OCI-LY7 (cell line): ENCODE results near the gene CCDC92. TPM values are rescaled to one million over a fixed set of nuclear protein-coding genes. Genes with fewer than 3 reads are reported as not detected.

Experiments
- BruUV-seq: library from RNA; stranded (reverse); fragments of 400-500 nt; replicated peaks from 2 replicates; lab custom pipeline; 2021; lab: Mats Ljungman, UMichigan
- CTCF ChIA-PET: fragments of 300-600 bp; sonication (Branson Sonifier 250); formaldehyde crosslinking; loops from one replicate; lab custom pipeline; 2022; ENCODE audit warnings: antibody characterized with exemption; ENCODE audit not compliant: unreplicated experiment; lab: Charles Lee
- POLR2A ChIA-PET: fragments of 300-600 bp; sonication (Branson Sonifier 250); formaldehyde crosslinking; loops from one replicate; lab custom pipeline; 2022; ENCODE audit warnings: antibody characterized with exemption; lab: Charles Lee
- DNase-seq: peaks from one replicate; pipeline ENCODE4 v3.0.0-alpha.2; 2015; ENCODE audit warnings: low spot score
- H2AFZ ChIP-seq: fragments of 200-600 bp; sonication (generic), shearing (Covaris generic); 2 replicates; pipeline ENCODE4 v1.6.1; 2014; ENCODE audit warnings: mild to moderate bottlenecking, antibody characterized with exemption, low read length, moderate library complexity
- H3K27ac ChIP-seq: fragments of 200-600 bp; sonication (generic); 2 replicates; pipeline ENCODE4 v1.5.1; 2014; ENCODE audit warnings: mixed run types, low read depth, mild to moderate bottlenecking, moderate library complexity, low read length, inconsistent platforms; ENCODE audit not compliant: poor library complexity, severe bottlenecking
- H3K36me3 ChIP-seq: fragments of 200-600 bp; sonication (generic); 2 replicates; pipeline ENCODE4 v1.6.1; 2014; ENCODE audit warnings: mild to moderate bottlenecking, antibody characterized with exemption, low read length, moderate library complexity, mixed read lengths; ENCODE audit not compliant: insufficient read depth
- H3K4me1 ChIP-seq: fragments of 200-600 bp; sonication (generic); 2 replicates; pipeline ENCODE4 v1.5.1; 2014; ENCODE audit warnings: mild to moderate bottlenecking, low read length; ENCODE audit not compliant: insufficient read depth, poor library complexity, severe bottlenecking
- H3K4me2 ChIP-seq: fragments of 200-600 bp; sonication (generic); 2 replicates; pipeline ENCODE4 v1.6.1; 2014; ENCODE audit warnings: mild to moderate bottlenecking, low read length
- H3K4me3 ChIP-seq: fragments of 200-600 bp; sonication (generic); 2 replicates; pipeline ENCODE4 v1.5.1; 2014; ENCODE audit warnings: mild to moderate bottlenecking, low read depth, low read length; ENCODE audit not compliant: poor library complexity, severe bottlenecking
- H3K79me2 ChIP-seq: fragments of 200-600 bp; sonication (generic); 2 replicates; pipeline ENCODE4 v1.6.1; 2016; ENCODE audit warnings: low read depth, mild to moderate bottlenecking, low read length, moderate library complexity, mixed read lengths; ENCODE audit not compliant: insufficient read depth
- H3K9me2 ChIP-seq: fragments of 200-600 bp; sonication (generic); 2 replicates; pipeline ENCODE4 v1.6.1; 2016; ENCODE audit warnings: mild to moderate bottlenecking, low read length, mixed read lengths; ENCODE audit not compliant: insufficient read depth
- H3K9me3 ChIP-seq: fragments of 200-600 bp; sonication (generic); 2 replicates; pipeline ENCODE4 v1.6.1; 2014; ENCODE audit warnings: mild to moderate bottlenecking, mixed run types, low read length, mixed read lengths
- H4K20me1 ChIP-seq: fragments of 200-600 bp; sonication (generic); 2 replicates; pipeline ENCODE4 v1.6.1; 2014; ENCODE audit warnings: mild to moderate bottlenecking, antibody characterized with exemption, low read length, moderate library complexity, mixed read lengths; ENCODE audit not compliant: insufficient read depth
- CTCF ChIP-seq: fragments of 200-600 bp; sonication (generic); conservative IDR thresholded peaks from 2 replicates; pipeline ENCODE4 v1.5.1; 2014; ENCODE audit warnings: mild to moderate bottlenecking, antibody characterized with exemption, low read length, moderate library complexity, mixed read lengths
- EZH2phosphoT487 ChIP-seq: fragments of 200-600 bp; sonication (generic); IDR thresholded peaks from 2 replicates; pipeline ENCODE4 v1.6.1; 2018; ENCODE audit warnings: low read depth, borderline replicate concordance, mild to moderate bottlenecking, mixed run types, antibody characterized with exemption, low read length, moderate library complexity, mixed read lengths
- intact Hi-C: fragments of 100-400 bp; cut with micrococcal nuclease; formaldehyde crosslinking; loops from one replicate; pipeline ENCODE4 v1.10.0; 2022; ENCODE audit not compliant: unreplicated experiment
- total RNA-seq, 2 experiments: library from RNA; depleted of rRNA in 1 of 2; stranded (reverse); fragments of >200 nt in 1 of 2; shearing (Covaris generic) in 1 of 2; gene quantifications; 2 replicates each; pipeline ENCODE4 v1.2.3, GENCODE V29; 2014 to 2022

The CCDC92 gene
- total RNA-seq, 2 experiments from 2014 or later: 3.1 to 12.3 TPM

GRCh38 chr12:123952037-123952436 is 20.6 kb downstream of the CCDC92 start:
- Histone ChIP-seq H3K27ac (no peak overlapping the region), H4K20me1 (no peaks in the 10 kb centered on the region), H3K4me1 (no peaks in the 10 kb centered on the region), H3K4me2 (no peak overlapping the region), H3K9me3 (no peaks in the 10 kb centered on the region), H3K4me3 (no peak overlapping the region), H3K36me3 (no peaks in the 10 kb centered on the region), H3K79me2 (no peaks in the 10 kb centered on the region), H2AFZ (no peak overlapping the region), H3K9me2 (no peaks in the 10 kb centered on the region)
- CTCF ChIA-PET: no interaction called here
- no peak for TF ChIP-seq CTCF
- no peak for TF ChIP-seq EZH2phosphoT487
- intact Hi-C loops: no loop called here
- no peak for DNase-seq
- no TSS peak for BruUV-seq
- POLR2A ChIA-PET: interaction anchor here (0.5 kb wide), 2 partner anchors 41 to 100 kb away, joined by 3 read pairs; no protein-coding TSS in a partner anchor

- POLR2A ChIA-PET: interaction anchor here (1.5 kb wide), 1 partner anchor 12 kb away, joined by 3 read pairs; no protein-coding TSS in a partner anchor
- Histone ChIP-seq H3K4me2 (no peak overlapping the region), H2AFZ (no peak overlapping the region), H4K20me1 (no peaks in the 10 kb centered on the region), H3K36me3 (no peaks in the 10 kb centered on the region), H3K27ac (no peak overlapping the region), H3K4me1 (no peaks in the 10 kb centered on the region), H3K79me2 (no peaks in the 10 kb centered on the region), H3K4me3 (no peak overlapping the region), H3K9me3 (no peaks in the 10 kb centered on the region), H3K9me2 (no peaks in the 10 kb centered on the region)
- intact Hi-C loops: no loop called here
- BruUV-seq: no TSS peak
- DNase-seq: no peak
- TF ChIP-seq EZH2phosphoT487: no peak
- TF ChIP-seq CTCF: no peak
- CTCF ChIA-PET: no interaction called here
Measured at GRCh38 chr12:123951467-123951866, 21.2 kb downstream of the CCDC92 start.

GRCh38 chr12:123950476-123951349 is 21.9 kb downstream of the CCDC92 start:
- DNase-seq: no peak
- no peaks in the 10 kb centered on the region for H3K4me1 ChIP-seq
- H3K4me2 ChIP-seq: no peak overlapping the region
- ChIA-PET CTCF (no interaction called here), POLR2A (interaction anchor here (1.5 kb wide), 1 partner anchor 12 kb away, joined by 3 read pairs; no protein-coding TSS in a partner anchor)
- no peak overlapping the region for H3K27ac ChIP-seq
- no peak overlapping the region for H2AFZ ChIP-seq
- no peaks in the 10 kb centered on the region for H3K79me2 ChIP-seq
- no peaks in the 10 kb centered on the region for H3K36me3 ChIP-seq
- TF ChIP-seq EZH2phosphoT487 (no peak), CTCF (no peak)
- no peak overlapping the region for H3K4me3 ChIP-seq
- H3K9me2 ChIP-seq: no peaks in the 10 kb centered on the region
- BruUV-seq: no TSS peak
- intact Hi-C loops: no loop called here
- no peaks in the 10 kb centered on the region for H3K9me3 ChIP-seq
- H4K20me1 ChIP-seq: no peaks in the 10 kb centered on the region
